AG09309 (cell line): ENCODE measurements around the gene SRSF12.
"Not testable (repeated sequence)": the region's sequence is repeated elsewhere in the genome, so short reads cannot be mapped to it uniquely, and the experiment has no call there.

Experiments
- DNase-seq: peaks from one replicate; pipeline ENCODE4 v3.0.0-alpha.2; 2010; ENCODE audit warnings: low read depth
- H3K4me3 ChIP-seq: 2 replicates; pipeline ENCODE4 v1.5.1; 2011; ENCODE audit warnings: mild to moderate bottlenecking, low read depth, low read length, moderate library complexity; ENCODE audit not compliant: control insufficient read depth
- CTCF ChIP-seq: IDR thresholded peaks from 2 replicates; pipeline ENCODE4 v1.5.1; 2011; ENCODE audit warnings: mild to moderate bottlenecking, low read depth, low read length, inconsistent platforms; ENCODE audit not compliant: insufficient read depth, control insufficient read depth; ENCODE audit errors: missing control alignments

The SRSF12 gene

GRCh38 chr6:89139509-89140346 lies 21.9 kb upstream of the SRSF12 start:
- no peak overlapping the region for H3K4me3 ChIP-seq
- DNase-seq = no peak
- TF ChIP-seq CTCF = no peak

- no peak for TF ChIP-seq CTCF
- no peak for DNase-seq
- H3K4me3 ChIP-seq = no peak overlapping the region
Observed at GRCh38 chr6:89138173-89138572, 20.3 kb upstream of the SRSF12 start.

- no peak overlapping the region for H3K4me3 ChIP-seq
- TF ChIP-seq CTCF = no peak
- DNase-seq = no peak
Observed at GRCh38 chr6:89134723-89135122, 16.9 kb upstream of the SRSF12 start.

GRCh38 chr6:89133981-89134380 lies 16.1 kb upstream of the SRSF12 start:
- no peak for TF ChIP-seq CTCF

GRCh38 chr6:89132057-89132456 lies 14.2 kb upstream of the SRSF12 start:
- DNase-seq = no peak
- H3K4me3 ChIP-seq = no peak overlapping the region
- no peak for TF ChIP-seq CTCF

More at GRCh38 chr6:89133981-89134380, 16.1 kb upstream of the SRSF12 start:
- H3K4me3 ChIP-seq = no peak overlapping the region
- DNase-seq = no peak

GRCh38 chr6:89131599-89131998 lies 13.7 kb upstream of the SRSF12 start:
- H3K4me3 ChIP-seq = no peak overlapping the region
- no peak for TF ChIP-seq CTCF
- no peak for DNase-seq

GRCh38 chr6:89128256-89128671 lies 10.4 kb upstream of the SRSF12 start:
- DNase-seq, H3K4me3 ChIP-seq: not testable (repeated sequence)
